HG02885 (cell line): ENCODE data around the gene PNPLA6.
"Not testable (repeated sequence)": the region's sequence is repeated elsewhere in the genome, so short reads cannot be mapped to it uniquely, and the experiment has no call there.

ENCODE experiments used
- ATAC-seq: cut with Tn5 transposase; IDR thresholded peaks from one replicate; pipeline ENCODE4 v1.9.1; 2021; ENCODE audit warnings: mild to moderate bottlenecking; ENCODE audit not compliant: unreplicated experiment, poor library complexity

PNPLA6 gene

GRCh38 chr19:7529610-7530490, 5.7 kb upstream of the PNPLA6 start:
- ATAC-seq, result no peak

GRCh38 chr19:7533281-7533885, 2.1 kb upstream of the PNPLA6 start:
- ATAC-seq, result no peak

GRCh38 chr19:7533925-7534480, 1.5 kb upstream of the PNPLA6 start:
- ATAC-seq, result no peak

GRCh38 chr19:7534531-7535046, 928 bp upstream of the PNPLA6 start:
- ATAC-seq, result no peak

- ATAC-seq, result no peak
Observed at GRCh38 chr19:7535998-7536695, 630 bp downstream of the PNPLA6 start.

- not testable (repeated sequence) for ATAC-seq
Observed at GRCh38 chr19:7538990-7539389, 3.5 kb downstream of the PNPLA6 start.

GRCh38 chr19:7539827-7540425, 4.4 kb downstream of the PNPLA6 start:
- ATAC-seq, result no peak

GRCh38 chr19:7540761-7541474, 5.4 kb downstream of the PNPLA6 start:
- ATAC-seq, result no peak

- no peak for ATAC-seq
Observed at GRCh38 chr19:7541475-7541824, 5.9 kb downstream of the PNPLA6 start.

GRCh38 chr19:7541828-7542443, 6.4 kb downstream of the PNPLA6 start:
- no peak for ATAC-seq

GRCh38 chr19:7542556-7543348, 7.2 kb downstream of the PNPLA6 start:
- ATAC-seq, result no peak

- ATAC-seq, result no peak
Observed at GRCh38 chr19:7544626-7545025, 9.1 kb downstream of the PNPLA6 start.

GRCh38 chr19:7545300-7545699, 9.8 kb downstream of the PNPLA6 start:
- no peak for ATAC-seq

GRCh38 chr19:7545904-7546303, 10.4 kb downstream of the PNPLA6 start:
- ATAC-seq, result no peak

- ATAC-seq, result no peak
Observed at GRCh38 chr19:7547159-7547558, 11.6 kb downstream of the PNPLA6 start.

GRCh38 chr19:7549429-7550148, 14.1 kb downstream of the PNPLA6 start:
- ATAC-seq, result no peak

GRCh38 chr19:7550169-7550770, 14.8 kb downstream of the PNPLA6 start:
- no peak for ATAC-seq
